H1 (cell line): ENCODE results near the gene RASGRP4. TPM values are rescaled to one million over a fixed set of nuclear protein-coding genes. Genes with fewer than 3 reads are reported as not detected.

ENCODE experiments used
- YY1 ChIP-seq: IDR thresholded peaks from 2 replicates; pipeline ENCODE4 v1.6.1; 2011; ENCODE audit warnings: low read depth, mild to moderate bottlenecking, low read length
- polyA plus RNA-seq, 7 experiments: library from polyadenylated mRNA; depleted of rRNA in 3 of 7; stranded (reverse) in 5 of 7; unstranded in 2 of 7; fragments of >200 nt in 5 of 7; fragments of 200-250 nt in 2 of 7; gene quantifications; 1 replicate in 5 of 7; 2 replicates in 1 of 7; 4 replicates in 1 of 7; pipeline versions ENCODE4 v1.2.1 to v1.2.3, GENCODE V29; 2011 to 2013; ENCODE audit warnings: missing spikeins in 2 of 7, mixed read lengths in 2 of 7
- total RNA-seq: library from RNA; stranded (reverse); fragmentation: NEBNext Ultra II Directional; extraction: Animal tissue kit (Norgen Biotek cat#: 25700); gene quantifications from 2 replicates; pipeline ENCODE4 v1.2.1, GENCODE V29; 2021
- TF ChIP-seq, protein P1 (sequence below): IDR thresholded peaks from 2 replicates; pipeline ENCODE4 v1.6.1; 2012; ENCODE audit warnings: inconsistent platforms

The RASGRP4 gene
- total and polyA plus RNA-seq, 2 of the 8 experiments (the other 6 are each of a cell fraction or from before 2014, with no cell fraction given): 1.9 to 3.1 TPM

DNA sequence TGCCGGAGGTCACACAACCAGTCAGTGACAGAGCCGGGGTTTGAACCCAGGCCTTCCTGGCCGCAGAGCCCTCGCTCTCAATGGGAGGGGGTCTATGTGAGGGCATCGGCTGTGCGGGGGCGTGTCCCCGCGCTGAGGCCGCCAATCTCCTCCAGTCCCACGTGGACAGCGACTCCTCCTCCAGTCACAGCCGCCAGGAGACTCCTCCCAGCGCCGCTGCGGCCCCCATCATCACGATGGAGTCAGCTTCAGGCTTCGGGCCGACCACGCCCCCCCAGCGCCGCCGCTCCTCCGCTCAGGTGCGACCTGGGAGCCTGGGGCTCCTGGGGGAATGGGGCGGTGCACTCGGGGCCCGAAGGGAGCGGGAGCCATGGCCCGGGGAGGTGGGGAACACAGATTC lies 31.5 kb downstream of the RASGRP4 start (continued):
- TF ChIP-seq, protein P1, sequence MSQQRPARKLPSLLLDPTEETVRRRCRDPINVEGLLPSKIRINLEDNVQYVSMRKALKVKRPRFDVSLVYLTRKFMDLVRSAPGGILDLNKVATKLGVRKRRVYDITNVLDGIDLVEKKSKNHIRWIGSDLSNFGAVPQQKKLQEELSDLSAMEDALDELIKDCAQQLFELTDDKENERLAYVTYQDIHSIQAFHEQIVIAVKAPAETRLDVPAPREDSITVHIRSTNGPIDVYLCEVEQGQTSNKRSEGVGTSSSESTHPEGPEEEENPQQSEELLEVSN: peak; percentile 52; the same call in 1 of the 2 replicates
- peak; percentile 24; the same call in 1 of the 2 replicates for TF ChIP-seq YY1
- TF ChIP-seq, all 59 proteins: peak for 10
